ENCODE measurements around the gene EIF6. TPM values are rescaled to one million over a fixed set of nuclear protein-coding genes. Genes with fewer than 3 reads are reported as not detected.

The EIF6 gene
- total RNA-seq, 2 experiments from 2014 or later = 106 to 113 TPM

- BruUV-seq (replicated peaks) = no TSS peak
- H3K79me2 ChIP-seq (ENCODE audit: insufficient read depth, low read depth, low read length) = no peaks in the 10 kb centered on the region
Observed at GRCh38 chr20:35246723-35247122, 37.8 kb downstream of the EIF6 start.

GRCh38 chr20:35243986-35244385, 40.6 kb downstream of the EIF6 start:
- TF ChIP-seq CTCF (conservative IDR thresholded peaks at IDR 0.05; ENCODE audit: low read length) (no peak), EZH2phosphoT487 (IDR thresholded peaks at IDR 0.05; ENCODE audit: borderline replicate concordance, low read depth, low read length) (no peak)
- no peaks in the 10 kb centered on the region for H3K36me3 ChIP-seq (ENCODE audit: insufficient read depth, low read length)
- intact Hi-C loops (cut with micrococcal nuclease; ENCODE audit: unreplicated experiment) = no loop called here
- no peaks in the 10 kb centered on the region for H3K9me3 ChIP-seq (ENCODE audit: low read length)
- H3K4me2 ChIP-seq (ENCODE audit: low read length) = no peak overlapping the region
- no peaks in the 10 kb centered on the region for H3K9me2 ChIP-seq (ENCODE audit: insufficient read depth, low read length)
- H3K79me2 ChIP-seq (ENCODE audit: insufficient read depth, low read depth, low read length) = no peaks in the 10 kb centered on the region
- no peaks in the 10 kb centered on the region for H4K20me1 ChIP-seq (ENCODE audit: insufficient read depth, low read length)
- H3K4me3 ChIP-seq (ENCODE audit: low read depth, low read length, poor library complexity, severe bottlenecking) = no peak overlapping the region
- DNase-seq (ENCODE audit: low spot score) = no peak
- no peak overlapping the region for H2AFZ ChIP-seq (ENCODE audit: low read length)
- no peak overlapping the region for H3K27ac ChIP-seq (ENCODE audit: low read depth, low read length, poor library complexity, severe bottlenecking)
- ChIA-PET CTCF (ENCODE audit: unreplicated experiment) (no interaction called here), POLR2A (interaction anchor here (0.7 kb wide), 1 partner anchor 842 kb away, joined by 3 read pairs; no protein-coding TSS in a partner anchor)
- BruUV-seq (replicated peaks) = no TSS peak
- no peaks in the 10 kb centered on the region for H3K4me1 ChIP-seq (ENCODE audit: insufficient read depth, low read length, poor library complexity, severe bottlenecking)

More at GRCh38 chr20:35246723-35247122, 37.8 kb downstream of the EIF6 start:
- Histone ChIP-seq H3K36me3 (ENCODE audit: insufficient read depth, low read length) (no peaks in the 10 kb centered on the region), H3K27ac (ENCODE audit: low read depth, low read length, poor library complexity, severe bottlenecking) (no peak overlapping the region), H4K20me1 (ENCODE audit: insufficient read depth, low read length) (no peaks in the 10 kb centered on the region), H3K4me1 (ENCODE audit: insufficient read depth, low read length, poor library complexity, severe bottlenecking) (peaks cover under 1% of the 10 kb centered on the region), H3K9me3 (ENCODE audit: low read length) (no peaks in the 10 kb centered on the region), H3K4me3 (ENCODE audit: low read depth, low read length, poor library complexity, severe bottlenecking) (no peak overlapping the region), H3K9me2 (ENCODE audit: insufficient read depth, low read length) (no peaks in the 10 kb centered on the region), H2AFZ (ENCODE audit: low read length) (no peak overlapping the region), H3K4me2 (ENCODE audit: low read length) (no peak overlapping the region)
- intact Hi-C loops (cut with micrococcal nuclease; ENCODE audit: unreplicated experiment) = no loop called here
- POLR2A ChIA-PET = no interaction called here
- no peak for TF ChIP-seq CTCF (conservative IDR thresholded peaks at IDR 0.05; ENCODE audit: low read length)
- TF ChIP-seq EZH2phosphoT487 (IDR thresholded peaks at IDR 0.05; ENCODE audit: borderline replicate concordance, low read depth, low read length) = no peak
- DNase-seq (ENCODE audit: low spot score) = no peak
- CTCF ChIA-PET (ENCODE audit: unreplicated experiment) = no interaction called here

- BruUV-seq (replicated peaks) = no TSS peak
- H3K4me2 ChIP-seq (ENCODE audit: low read length) = no peak overlapping the region
- H3K9me2 ChIP-seq (ENCODE audit: insufficient read depth, low read length) = no peaks in the 10 kb centered on the region
- DNase-seq (ENCODE audit: low spot score) = no peak
- H3K4me3 ChIP-seq (ENCODE audit: low read depth, low read length, poor library complexity, severe bottlenecking) = no peak overlapping the region
- H3K36me3 ChIP-seq (ENCODE audit: insufficient read depth, low read length) = no peaks in the 10 kb centered on the region
- intact Hi-C loops (cut with micrococcal nuclease; ENCODE audit: unreplicated experiment) = no loop called here
- H3K9me3 ChIP-seq (ENCODE audit: low read length) = no peaks in the 10 kb centered on the region
- ChIA-PET CTCF (ENCODE audit: unreplicated experiment) (no interaction called here), POLR2A (no interaction called here)
- no peak for TF ChIP-seq EZH2phosphoT487 (IDR thresholded peaks at IDR 0.05; ENCODE audit: borderline replicate concordance, low read depth, low read length)
- TF ChIP-seq CTCF (conservative IDR thresholded peaks at IDR 0.05; ENCODE audit: low read length) = no peak
- no peak overlapping the region for H2AFZ ChIP-seq (ENCODE audit: low read length)
- H3K4me1 ChIP-seq (ENCODE audit: insufficient read depth, low read length, poor library complexity, severe bottlenecking) = no peaks in the 10 kb centered on the region
- H3K27ac ChIP-seq (ENCODE audit: low read depth, low read length, poor library complexity, severe bottlenecking) = no peak overlapping the region
- H3K79me2 ChIP-seq (ENCODE audit: insufficient read depth, low read depth, low read length) = no peaks in the 10 kb centered on the region
- H4K20me1 ChIP-seq (ENCODE audit: insufficient read depth, low read length) = no peaks in the 10 kb centered on the region
Observed at GRCh38 chr20:35243317-35243716, 41.3 kb downstream of the EIF6 start.
